Measurements from ENCODE around the gene FARS2.
A peak's percentile ranks its signal among the peaks of the same experiment; 100 is the strongest.

The FARS2 gene

GRCh38 chr6:5506597-5506996 lies 245.3 kb downstream of the FARS2 start:
- DNase-seq (ENCODE audit: low read depth, low spot score), result no peak
- in situ Hi-C loops (cut with HindIII; ENCODE audit: low sequenced_read_pairs), result no loop called here
- H3K4me3 ChIP-seq (ENCODE audit: low read depth, low read length), result no peak overlapping the region
- no peak for TF ChIP-seq CTCF (IDR thresholded peaks at IDR 0.05; ENCODE audit: low read depth, low read length)

GRCh38 chr6:5507131-5507681 lies 245.9 kb downstream of the FARS2 start:
- in situ Hi-C loops (cut with HindIII; ENCODE audit: low sequenced_read_pairs), result no loop called here
- no peak overlapping the region for H3K4me3 ChIP-seq (ENCODE audit: low read depth, low read length)
- no peak for TF ChIP-seq CTCF (IDR thresholded peaks at IDR 0.05; ENCODE audit: low read depth, low read length)
- DNase-seq (ENCODE audit: low read depth, low spot score), result peak; percentile 32

GRCh38 chr6:5509106-5509505 lies 247.8 kb downstream of the FARS2 start:
- no peak for TF ChIP-seq CTCF (IDR thresholded peaks at IDR 0.05; ENCODE audit: low read depth, low read length)
- no peak for DNase-seq (ENCODE audit: low read depth, low spot score)
- H3K4me3 ChIP-seq (ENCODE audit: low read depth, low read length), result no peak overlapping the region
- in situ Hi-C loops (cut with HindIII; ENCODE audit: low sequenced_read_pairs), result no loop called here

GRCh38 chr6:5510331-5511133 lies 249.2 kb downstream of the FARS2 start:
- DNase-seq (ENCODE audit: low read depth, low spot score), result no peak
- in situ Hi-C loops (cut with HindIII; ENCODE audit: low sequenced_read_pairs), result no loop called here
- no peak overlapping the region for H3K4me3 ChIP-seq (ENCODE audit: low read depth, low read length)
- TF ChIP-seq CTCF (IDR thresholded peaks at IDR 0.05; ENCODE audit: low read depth, low read length), result no peak

GRCh38 chr6:5511954-5512353 lies 250.6 kb downstream of the FARS2 start:
- TF ChIP-seq CTCF (IDR thresholded peaks at IDR 0.05; ENCODE audit: low read depth, low read length), result no peak
- no peak overlapping the region for H3K4me3 ChIP-seq (ENCODE audit: low read depth, low read length)
- in situ Hi-C loops (cut with HindIII; ENCODE audit: low sequenced_read_pairs), result no loop called here
- peak; percentile 90 for DNase-seq (ENCODE audit: low read depth, low spot score)

- no peak for TF ChIP-seq CTCF (IDR thresholded peaks at IDR 0.05; ENCODE audit: low read depth, low read length)
- in situ Hi-C loops (cut with HindIII; ENCODE audit: low sequenced_read_pairs), result no loop called here
- no peak overlapping the region for H3K4me3 ChIP-seq (ENCODE audit: low read depth, low read length)
- no peak for DNase-seq (ENCODE audit: low read depth, low spot score)
These were observed 251.1 kb downstream of the FARS2 start for GRCh38 chr6:5512422-5512821.

Data from astrocyte of the spinal cord (primary cell).